Keratinocyte (primary cell): ENCODE data around the gene CHMP3. TPM values are rescaled to one million over a fixed set of nuclear protein-coding genes. Genes with fewer than 3 reads are reported as not detected.

ENCODE experiments used
- DNase-seq: peaks from one replicate; pipeline ENCODE4 v3.0.0-alpha.2; 2011; ENCODE audit warnings: low read depth, missing footprints, low spot score
- FAIRE-seq: peaks from 2 replicates; lab custom pipeline; 2011; peaks lifted over from hg19 to GRCh38; lab: Jason Lieb, UNC
- H2AFZ ChIP-seq: 2 replicates; pipeline ENCODE4 v1.6.0; 2012; ENCODE audit warnings: low read length, control low read depth, inconsistent platforms; ENCODE audit not compliant: control insufficient read depth
- H3K27ac ChIP-seq: 2 replicates; pipeline ENCODE4 v1.5.1; 2011; ENCODE audit warnings: low read length; ENCODE audit not compliant: control insufficient read depth, insufficient read depth
- H3K27me3 ChIP-seq: 3 replicates; pipeline ENCODE4 v1.6.0; 2011; ENCODE audit warnings: low read length; ENCODE audit not compliant: control insufficient read depth, insufficient read depth; ENCODE audit errors: extremely low read depth
- H3K36me3 ChIP-seq, 2 experiments: 2 replicates in 1 of 2; 3 replicates in 1 of 2; pipeline ENCODE4 v1.5.1; 2011; ENCODE audit warnings: low read length in 2 of 2, mild to moderate bottlenecking in 1 of 2; ENCODE audit not compliant: control insufficient read depth in 2 of 2, insufficient read depth in 2 of 2; ENCODE audit errors: extremely low read depth in 1 of 2
- H3K4me1 ChIP-seq: 3 replicates; pipeline ENCODE4 v1.5.1; 2011; ENCODE audit warnings: low read length; ENCODE audit not compliant: control insufficient read depth, insufficient read depth; ENCODE audit errors: extremely low read depth
- H3K4me2 ChIP-seq: 3 replicates; pipeline ENCODE4 v1.6.0; 2011; ENCODE audit warnings: low read depth, low read length; ENCODE audit not compliant: control insufficient read depth, insufficient read depth; ENCODE audit errors: extremely low read depth
- H3K4me3 ChIP-seq, 3 experiments: fragments of 200-600 bp in 1 of 3; sonication (generic) in 1 of 3; 2 replicates in 2 of 3; 3 replicates in 1 of 3; pipeline ENCODE4 v1.5.1; 2011 to 2016; ENCODE audit warnings: low read length in 3 of 3, mild to moderate bottlenecking in 3 of 3, control low read depth in 2 of 3, inconsistent platforms in 1 of 3, low read depth in 1 of 3, mixed read lengths in 1 of 3, mixed run types in 1 of 3, moderate library complexity in 1 of 3; ENCODE audit not compliant: control insufficient read depth in 2 of 3, insufficient read depth in 2 of 3; ENCODE audit errors: extremely low read depth in 1 of 3
- H3K79me2 ChIP-seq: 2 replicates; pipeline ENCODE4 v1.6.0; 2012; ENCODE audit warnings: low read length; ENCODE audit not compliant: control insufficient read depth, insufficient read depth
- H3K9ac ChIP-seq: 3 replicates; pipeline ENCODE4 v1.6.0; 2011; ENCODE audit warnings: low read length; ENCODE audit not compliant: control insufficient read depth, insufficient read depth; ENCODE audit errors: extremely low read depth
- H3K9me1 ChIP-seq: 3 replicates; pipeline ENCODE4 v1.6.0; 2011; ENCODE audit warnings: low read length; ENCODE audit not compliant: control insufficient read depth, insufficient read depth; ENCODE audit errors: extremely low read depth
- H3K9me3 ChIP-seq: 2 replicates; pipeline ENCODE4 v1.5.1; 2012; ENCODE audit warnings: low read depth, low read length; ENCODE audit not compliant: control insufficient read depth
- H4K20me1 ChIP-seq: 3 replicates; pipeline ENCODE4 v1.6.0; 2011; ENCODE audit warnings: low read length; ENCODE audit not compliant: control insufficient read depth, insufficient read depth; ENCODE audit errors: extremely low read depth
- CTCF ChIP-seq, 3 experiments: IDR thresholded peaks in 1 of 3; conservative IDR thresholded peaks in 1 of 3; optimal IDR thresholded peaks in 1 of 3; 2 replicates in 2 of 3; 3 replicates in 1 of 3; pipeline versions ENCODE3 to v1.5.1; 2011; ENCODE audit warnings: low read length in 3 of 3, mild to moderate bottlenecking in 3 of 3, moderate library complexity in 2 of 3, control low read depth in 1 of 3, inconsistent platforms in 1 of 3; ENCODE audit not compliant: insufficient read depth in 2 of 3; ENCODE audit errors: extremely low read depth in 1 of 3
- EZH2 ChIP-seq: IDR thresholded peaks from one replicate; pipeline ENCODE4 v1.6.1; 2012; ENCODE audit warnings: inconsistent platforms, mild to moderate bottlenecking, low read length, moderate library complexity
- dilution Hi-C: fragments of 300-500 bp; cut with MboI; formaldehyde crosslinking; loops from one replicate; pipeline ENCODE4 v1.7.0; 2020; ENCODE audit warnings: low sequenced_read_pairs; ENCODE audit not compliant: extremely low pct_ligation_motif_present
- polyA plus RNA-seq, 5 experiments: library from polyadenylated mRNA; depleted of rRNA in 3 of 5; stranded (reverse) in 3 of 5; stranded (forward) in 1 of 5; unstranded in 1 of 5; fragments of >200 nt; gene quantifications; 1 replicate in 1 of 5; 2 replicates in 3 of 5; 3 replicates in 1 of 5; pipeline versions ENCODE4 v1.2.1 to v1.2.3, GENCODE V29; 2011 to 2012; ENCODE audit warnings: missing spikeins in 2 of 5, low read depth in 1 of 5, low replicate concordance in 1 of 5

Gene CHMP3
- polyA plus RNA-seq, 1 donor (not counting 4 experiments of a cell fraction or from before 2014, with no cell fraction given): 162 TPM

GRCh38 chr2:86480105-86480504 lies 83.1 kb downstream of the CHMP3 start:
- Histone ChIP-seq H3K9ac (no peak overlapping the region), H3K79me2 (no peaks in the 10 kb centered on the region), H2AFZ (no peak overlapping the region), H3K9me1 (no peaks in the 10 kb centered on the region), H3K27me3 (no peaks in the 10 kb centered on the region), H3K4me1 (peaks cover 6% of the 10 kb centered on the region), H4K20me1 (no peaks in the 10 kb centered on the region), H3K4me2 (no peak overlapping the region), H3K4me3 (no peak overlapping the region), H3K36me3 (peaks cover 39 to 40% of the 10 kb centered on the region in 2 experiments), H3K9me3 (no peaks in the 10 kb centered on the region), H3K27ac (no peak overlapping the region)
- DNase-seq (no peak), FAIRE-seq (no peak)
- TF ChIP-seq CTCF (optimal IDR thresholded peaks at IDR 0.05 in 1 of 3, IDR thresholded peaks at IDR 0.05 in 1 of 3, conservative IDR thresholded peaks at IDR 0.05 in 1 of 3; ENCODE audit: extremely low read depth in 1 of 3, insufficient read depth in 2 of 3, low read length in 3 of 3) (no peak), EZH2 (no peak)
- dilution Hi-C loops: no loop called here

GRCh38 chr2:86477349-86477748 lies 85.9 kb downstream of the CHMP3 start:
- H3K27ac ChIP-seq: no peak overlapping the region
- H3K9me3 ChIP-seq: no peaks in the 10 kb centered on the region
- no peak for TF ChIP-seq CTCF (optimal IDR thresholded peaks at IDR 0.05 in 1 of 3, IDR thresholded peaks at IDR 0.05 in 1 of 3, conservative IDR thresholded peaks at IDR 0.05 in 1 of 3; ENCODE audit: extremely low read depth in 1 of 3, insufficient read depth in 2 of 3, low read length in 3 of 3)
- TF ChIP-seq EZH2: no peak
- peaks cover 19 to 25% of the 10 kb centered on the region in 2 experiments for H3K36me3 ChIP-seq
- no peak overlapping the region for H2AFZ ChIP-seq
- no peaks in the 10 kb centered on the region for H4K20me1 ChIP-seq
- H3K9me1 ChIP-seq: no peaks in the 10 kb centered on the region
- no peak overlapping the region for H3K4me3 ChIP-seq
- peak; percentile 20 for FAIRE-seq
- no peak overlapping the region for H3K4me2 ChIP-seq
- H3K27me3 ChIP-seq: no peaks in the 10 kb centered on the region
- dilution Hi-C loops: no loop called here
- no peak overlapping the region for H3K9ac ChIP-seq
- H3K4me1 ChIP-seq: peaks cover 6% of the 10 kb centered on the region
- no peaks in the 10 kb centered on the region for H3K79me2 ChIP-seq
- no peak for DNase-seq
